ENCODE data around the gene TMTC1.

DNA sequence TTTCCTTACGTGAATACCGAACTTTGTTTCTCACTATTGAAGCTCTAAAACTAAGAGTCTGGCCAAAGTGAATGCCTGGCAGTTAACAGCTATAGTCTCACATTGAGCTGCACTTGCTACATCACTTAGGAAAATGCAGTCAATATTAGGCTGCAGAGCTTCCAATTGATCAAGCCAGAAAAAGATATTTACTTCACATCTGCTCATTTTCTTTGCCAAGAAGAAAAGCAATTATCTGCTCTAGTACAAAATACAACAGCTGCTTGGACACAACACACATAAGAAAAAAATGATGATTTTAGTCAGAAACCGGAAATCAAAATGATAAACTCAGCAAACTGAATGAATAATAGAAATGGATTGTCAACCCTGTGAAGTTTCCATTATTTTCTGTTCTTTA, 45.4 kb downstream of the TMTC1 start:
- TF ChIP-seq, protein P1, sequence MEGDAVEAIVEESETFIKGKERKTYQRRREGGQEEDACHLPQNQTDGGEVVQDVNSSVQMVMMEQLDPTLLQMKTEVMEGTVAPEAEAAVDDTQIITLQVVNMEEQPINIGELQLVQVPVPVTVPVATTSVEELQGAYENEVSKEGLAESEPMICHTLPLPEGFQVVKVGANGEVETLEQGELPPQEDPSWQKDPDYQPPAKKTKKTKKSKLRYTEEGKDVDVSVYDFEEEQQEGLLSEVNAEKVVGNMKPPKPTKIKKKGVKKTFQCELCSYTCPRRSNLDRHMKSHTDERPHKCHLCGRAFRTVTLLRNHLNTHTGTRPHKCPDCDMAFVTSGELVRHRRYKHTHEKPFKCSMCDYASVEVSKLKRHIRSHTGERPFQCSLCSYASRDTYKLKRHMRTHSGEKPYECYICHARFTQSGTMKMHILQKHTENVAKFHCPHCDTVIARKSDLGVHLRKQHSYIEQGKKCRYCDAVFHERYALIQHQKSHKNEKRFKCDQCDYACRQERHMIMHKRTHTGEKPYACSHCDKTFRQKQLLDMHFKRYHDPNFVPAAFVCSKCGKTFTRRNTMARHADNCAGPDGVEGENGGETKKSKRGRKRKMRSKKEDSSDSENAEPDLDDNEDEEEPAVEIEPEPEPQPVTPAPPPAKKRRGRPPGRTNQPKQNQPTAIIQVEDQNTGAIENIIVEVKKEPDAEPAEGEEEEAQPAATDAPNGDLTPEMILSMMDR (IDR thresholded peaks at IDR 0.05; ENCODE audit: poor library complexity), result no peak
- no peak for TF ChIP-seq EZH2 (IDR thresholded peaks at IDR 0.05; ENCODE audit: borderline replicate concordance)

Measured in hepatocyte (in vitro differentiated cells).